K562 (cell line): Measurements from ENCODE around the gene JUND. TPM values are rescaled to one million over a fixed set of nuclear protein-coding genes. Genes with fewer than 3 reads are reported as not detected.

Source experiments
- C11orf30 ChIP-seq: fragments of 450-650 bp; IDR thresholded peaks from 2 replicates; pipeline ENCODE4 v1.6.1; 2016; ENCODE audit warnings: low read depth, mild to moderate bottlenecking
- CXXC5 ChIP-seq: fragments of 250-450 bp; sonication (Bioruptor Pico); IDR thresholded peaks from 2 replicates; pipeline ENCODE4 v1.8.0; 2022; ENCODE audit warnings: inconsistent platforms, mild to moderate bottlenecking, moderate library complexity
- EP400 ChIP-seq: fragments of 450-650 bp; IDR thresholded peaks from 2 replicates; pipeline ENCODE4 v1.6.1; 2017; ENCODE audit warnings: antibody characterized with exemption, mild to moderate bottlenecking, moderate library complexity
- ETV5 ChIP-seq: sonication (generic); formaldehyde crosslinking; IDR thresholded peaks from 2 replicates; pipeline ENCODE4 v1.4.0; 2020; ENCODE audit warnings: low read depth, mild to moderate bottlenecking, missing genetic modification reagents
- FOXA1 ChIP-seq: fragments of 450-650 bp; IDR thresholded peaks from 2 replicates; pipeline ENCODE4 v1.6.1; 2016; ENCODE audit warnings: mild to moderate bottlenecking, borderline replicate concordance
- FOXK2 ChIP-seq, 2 experiments: fragments of 450-650 bp; IDR thresholded peaks in 1 of 2; conservative IDR thresholded peaks in 1 of 2; 2 replicates each; pipeline ENCODE4 v1.6.1; 2016; ENCODE audit warnings: low read depth in 2 of 2, mild to moderate bottlenecking in 1 of 2
- GMEB1 ChIP-seq: fragments of 250-450 bp; sonication (Bioruptor Pico); IDR thresholded peaks from 2 replicates; pipeline ENCODE4 v1.4.0; 2020; ENCODE audit warnings: mild to moderate bottlenecking
- MEF2D ChIP-seq: conservative IDR thresholded peaks from 2 replicates; pipeline ENCODE4 v1.6.1; 2016; ENCODE audit warnings: low read depth, missing genetic modification characterization, missing compliant biosample characterization
- PHB ChIP-seq: fragments of 250-450 bp; sonication (Bioruptor Pico); IDR thresholded peaks from 2 replicates; pipeline ENCODE4 v1.5.0; 2021
- SAP30 ChIP-seq: fragments of 200-600 bp; sonication (generic); IDR thresholded peaks from 2 replicates; pipeline ENCODE4 v1.6.1; 2012; ENCODE audit warnings: borderline replicate concordance, low read depth, mild to moderate bottlenecking, moderate library complexity, low read length, control low read depth, inconsistent platforms; ENCODE audit not compliant: insufficient read depth, poor library complexity, severe bottlenecking
- SMARCA5 ChIP-seq: fragments of 450-650 bp; IDR thresholded peaks from 2 replicates; pipeline ENCODE4 v1.6.1; 2016
- YBX1 ChIP-seq: fragments of 450-650 bp; IDR thresholded peaks from 2 replicates; pipeline ENCODE4 v1.7.1; 2016; ENCODE audit warnings: mild to moderate bottlenecking
- ZBTB7A ChIP-seq: IDR thresholded peaks from 2 replicates; pipeline ENCODE4 v1.6.1; 2011; ENCODE audit warnings: low read depth, mild to moderate bottlenecking, low read length, moderate library complexity, borderline replicate concordance; ENCODE audit not compliant: control insufficient read depth
- ZNF395 ChIP-seq: fragments of 200-800 bp; sonication (Bioruptor generic); IDR thresholded peaks from 2 replicates; pipeline ENCODE4 v1.6.1; 2017; ENCODE audit warnings: missing genetic modification characterization, missing compliant biosample characterization
- polyA plus RNA-seq, 8 experiments: library from polyadenylated mRNA; depleted of rRNA in 4 of 8; stranded (reverse) in 5 of 8; unstranded in 3 of 8; fragments of >200 nt; fragmentation: Nextera tagmentation in 2 of 8; fragmentation: Illumina TruSeq in 1 of 8; extraction: Ambion mirVana in 2 of 8; extraction: Trizol in 1 of 8; gene quantifications; 2 replicates each; pipeline versions ENCODE4 v1.2.1 to v1.2.3, GENCODE V29; 2011 to 2014; ENCODE audit warnings: inconsistent platforms in 1 of 8, missing spikeins in 1 of 8
- total RNA-seq, 7 experiments: library from RNA; depleted of rRNA in 6 of 7; stranded (reverse); fragments of >200 nt in 6 of 7; fragmentation: Illumina TruSeq in 2 of 7; extraction: Trizol in 2 of 7; gene quantifications; 2 replicates each; pipeline versions ENCODE4 v1.2.1 to v1.2.3, GENCODE V29; 2011 to 2021; ENCODE audit warnings: low replicate concordance in 1 of 7
- TF ChIP-seq, protein P1 (sequence below), 2 experiments: fragments of 450-650 bp; IDR thresholded peaks; 2 replicates each; pipeline ENCODE4 v1.6.1; 2016
- TF ChIP-seq, protein P2 (sequence below): sonication (generic); formaldehyde crosslinking; IDR thresholded peaks from 2 replicates; pipeline ENCODE4 v1.8.1; 2023; ENCODE audit warnings: mild to moderate bottlenecking, missing genetic modification reagents
- TF ChIP-seq, protein P3 (sequence below): fragments of 250-450 bp; sonication (Bioruptor Pico); IDR thresholded peaks from 2 replicates; pipeline ENCODE4 v1.9.0; 2021; ENCODE audit warnings: mild to moderate bottlenecking, inconsistent platforms

Gene JUND
- total and polyA plus RNA-seq, 9 of the 15 experiments (the other 6 are each of a cell fraction or from before 2014, with no cell fraction given): 6.4 to 286 (median 42.3) TPM

DNA sequence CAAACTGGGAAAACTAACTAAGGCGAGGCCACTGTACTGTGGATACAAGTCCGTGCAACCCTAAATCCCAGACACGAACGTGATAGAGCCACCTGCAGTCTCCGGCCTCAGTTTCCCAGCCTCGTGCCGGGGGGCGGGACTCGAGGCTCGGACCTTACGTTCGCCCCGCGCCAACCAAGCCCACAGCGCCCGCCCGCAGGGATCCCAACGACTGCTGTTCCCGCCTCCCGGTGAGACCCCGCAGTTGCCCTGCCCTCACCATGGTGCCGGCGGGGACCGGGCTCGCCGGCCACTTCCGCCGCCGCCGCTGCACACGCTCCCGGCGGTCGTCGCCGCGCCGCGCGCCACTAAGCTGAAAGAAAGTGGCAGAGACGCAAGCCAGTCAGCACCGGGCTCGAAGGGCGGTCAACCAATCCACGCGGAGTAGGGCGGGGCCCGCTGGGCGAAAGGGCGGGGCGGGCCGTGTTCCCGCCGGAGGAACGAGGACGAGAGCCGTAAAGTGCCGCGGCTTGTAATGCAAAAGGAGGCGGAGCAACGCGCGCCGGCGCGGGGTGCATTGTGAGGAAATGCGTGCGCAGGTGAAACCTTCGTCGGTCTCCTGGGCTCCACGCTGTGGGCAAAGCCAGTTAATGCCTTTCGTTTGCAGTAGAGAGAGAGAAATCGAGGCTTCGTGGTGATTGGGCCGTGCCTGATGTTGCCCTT is 41.5 kb upstream of the JUND start, which contains the start of gene LSM4 (continued):
- TF ChIP-seq, protein P1, sequence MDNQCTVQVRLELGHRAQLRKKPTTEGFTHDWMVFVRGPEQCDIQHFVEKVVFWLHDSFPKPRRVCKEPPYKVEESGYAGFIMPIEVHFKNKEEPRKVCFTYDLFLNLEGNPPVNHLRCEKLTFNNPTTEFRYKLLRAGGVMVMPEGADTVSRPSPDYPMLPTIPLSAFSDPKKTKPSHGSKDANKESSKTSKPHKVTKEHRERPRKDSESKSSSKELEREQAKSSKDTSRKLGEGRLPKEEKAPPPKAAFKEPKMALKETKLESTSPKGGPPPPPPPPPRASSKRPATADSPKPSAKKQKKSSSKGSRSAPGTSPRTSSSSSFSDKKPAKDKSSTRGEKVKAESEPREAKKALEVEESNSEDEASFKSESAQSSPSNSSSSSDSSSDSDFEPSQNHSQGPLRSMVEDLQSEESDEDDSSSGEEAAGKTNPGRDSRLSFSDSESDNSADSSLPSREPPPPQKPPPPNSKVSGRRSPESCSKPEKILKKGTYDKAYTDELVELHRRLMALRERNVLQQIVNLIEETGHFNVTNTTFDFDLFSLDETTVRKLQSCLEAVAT (IDR thresholded peaks at IDR 0.05): 0 out of 4 replicates have a peak, but pooled peaks of 1 of the 2 experiments have one; percentile 20
- TF ChIP-seq SAP30 (peak; percentile 38), FOXK2 (conservative IDR thresholded peaks at IDR 0.05 in 1 of 2, IDR thresholded peaks at IDR 0.05 in 1 of 2; ENCODE audit: low read depth in 2 of 2) (0 out of 4 replicates have a peak, but pooled peaks of 1 of the 2 experiments have one; percentile 9), ETV5 (CRISPR knock-in tag) (peak; percentile 40; the same call in 1 of the 2 replicates), PHB (0 out of 2 replicates have a peak, but pooled peaks have one; percentile 55), GMEB1 (CRISPR knock-in tag) (peak; percentile 76), CXXC5 (CRISPR knock-in tag) (peak; percentile 91), ZNF395 (CRISPR knock-in tag) (peak; percentile 89), SMARCA5 (no peak), MEF2D (no peak), YBX1 (no peak), FOXA1 (no peak), EP400 (peak; percentile 69), ZBTB7A (peak; percentile 67; the same call in 1 of the 2 replicates), C11orf30 (no peak; the same call in 1 of the 2 replicates)
- TF ChIP-seq, protein P2, sequence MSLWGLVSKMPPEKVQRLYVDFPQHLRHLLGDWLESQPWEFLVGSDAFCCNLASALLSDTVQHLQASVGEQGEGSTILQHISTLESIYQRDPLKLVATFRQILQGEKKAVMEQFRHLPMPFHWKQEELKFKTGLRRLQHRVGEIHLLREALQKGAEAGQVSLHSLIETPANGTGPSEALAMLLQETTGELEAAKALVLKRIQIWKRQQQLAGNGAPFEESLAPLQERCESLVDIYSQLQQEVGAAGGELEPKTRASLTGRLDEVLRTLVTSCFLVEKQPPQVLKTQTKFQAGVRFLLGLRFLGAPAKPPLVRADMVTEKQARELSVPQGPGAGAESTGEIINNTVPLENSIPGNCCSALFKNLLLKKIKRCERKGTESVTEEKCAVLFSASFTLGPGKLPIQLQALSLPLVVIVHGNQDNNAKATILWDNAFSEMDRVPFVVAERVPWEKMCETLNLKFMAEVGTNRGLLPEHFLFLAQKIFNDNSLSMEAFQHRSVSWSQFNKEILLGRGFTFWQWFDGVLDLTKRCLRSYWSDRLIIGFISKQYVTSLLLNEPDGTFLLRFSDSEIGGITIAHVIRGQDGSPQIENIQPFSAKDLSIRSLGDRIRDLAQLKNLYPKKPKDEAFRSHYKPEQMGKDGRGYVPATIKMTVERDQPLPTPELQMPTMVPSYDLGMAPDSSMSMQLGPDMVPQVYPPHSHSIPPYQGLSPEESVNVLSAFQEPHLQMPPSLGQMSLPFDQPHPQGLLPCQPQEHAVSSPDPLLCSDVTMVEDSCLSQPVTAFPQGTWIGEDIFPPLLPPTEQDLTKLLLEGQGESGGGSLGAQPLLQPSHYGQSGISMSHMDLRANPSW: no peak
- TF ChIP-seq, protein P3, sequence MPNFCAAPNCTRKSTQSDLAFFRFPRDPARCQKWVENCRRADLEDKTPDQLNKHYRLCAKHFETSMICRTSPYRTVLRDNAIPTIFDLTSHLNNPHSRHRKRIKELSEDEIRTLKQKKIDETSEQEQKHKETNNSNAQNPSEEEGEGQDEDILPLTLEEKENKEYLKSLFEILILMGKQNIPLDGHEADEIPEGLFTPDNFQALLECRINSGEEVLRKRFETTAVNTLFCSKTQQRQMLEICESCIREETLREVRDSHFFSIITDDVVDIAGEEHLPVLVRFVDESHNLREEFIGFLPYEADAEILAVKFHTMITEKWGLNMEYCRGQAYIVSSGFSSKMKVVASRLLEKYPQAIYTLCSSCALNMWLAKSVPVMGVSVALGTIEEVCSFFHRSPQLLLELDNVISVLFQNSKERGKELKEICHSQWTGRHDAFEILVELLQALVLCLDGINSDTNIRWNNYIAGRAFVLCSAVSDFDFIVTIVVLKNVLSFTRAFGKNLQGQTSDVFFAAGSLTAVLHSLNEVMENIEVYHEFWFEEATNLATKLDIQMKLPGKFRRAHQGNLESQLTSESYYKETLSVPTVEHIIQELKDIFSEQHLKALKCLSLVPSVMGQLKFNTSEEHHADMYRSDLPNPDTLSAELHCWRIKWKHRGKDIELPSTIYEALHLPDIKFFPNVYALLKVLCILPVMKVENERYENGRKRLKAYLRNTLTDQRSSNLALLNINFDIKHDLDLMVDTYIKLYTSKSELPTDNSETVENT: peak; percentile 73
